HEK293 (cell line): Measurements from ENCODE around the gene KRT74.

Experiments used
- SP2 ChIP-seq: fragments of 450-650 bp; formaldehyde crosslinking; IDR thresholded peaks from 2 replicates; pipeline ENCODE4 v1.5.1; 2016; ENCODE audit warnings: missing biosample characterization, missing genetic modification characterization
- TCF7L2 ChIP-seq: IDR thresholded peaks from 2 replicates; pipeline ENCODE4 v1.6.1; 2011; ENCODE audit warnings: low read depth, mild to moderate bottlenecking, inconsistent platforms, low read length, moderate library complexity, borderline replicate concordance
- ZNF157 ChIP-seq: fragments of 450-650 bp; formaldehyde crosslinking; IDR thresholded peaks from 2 replicates; pipeline ENCODE4 v1.5.1; 2016; ENCODE audit warnings: missing biosample characterization, missing genetic modification characterization
- ZNF433 ChIP-seq: fragments of 450-650 bp; formaldehyde crosslinking; IDR thresholded peaks from 2 replicates; pipeline ENCODE4 v1.5.1; 2016; ENCODE audit warnings: missing biosample characterization, missing genetic modification characterization, low read depth

- TF ChIP-seq ZNF433 (tag by site-specific recombination): no peak
- no peak for TF ChIP-seq SP2 (tag by site-specific recombination)
- TF ChIP-seq TCF7L2: no peak
- TF ChIP-seq ZNF157 (tag by site-specific recombination): no peak
These were observed 3.1 kb downstream of the KRT74 start for GRCh38 chr12:52570511-52570910.
